ENCODE results near the gene EMD.

EMD gene

DNA sequence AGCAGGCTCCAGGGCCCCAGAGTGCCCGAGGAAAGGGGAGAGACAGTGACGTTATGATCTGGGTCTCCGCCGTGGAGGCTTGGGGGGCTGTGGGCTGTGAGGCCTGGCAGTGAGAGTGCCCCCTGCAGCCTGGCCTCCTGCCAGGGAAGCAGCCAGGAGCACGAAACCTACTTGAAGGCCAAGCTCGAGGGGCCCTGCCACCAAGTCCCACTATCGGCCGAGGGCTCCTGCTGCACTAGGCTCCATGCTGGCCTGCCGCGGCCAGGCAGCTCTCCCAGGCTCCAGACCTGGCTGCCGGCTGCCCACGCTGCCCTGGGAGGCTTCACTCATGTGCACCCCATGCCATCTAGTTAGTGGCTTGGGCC is 23.3 kb upstream of the EMD start:
- no peak for DNase-seq

DNA sequence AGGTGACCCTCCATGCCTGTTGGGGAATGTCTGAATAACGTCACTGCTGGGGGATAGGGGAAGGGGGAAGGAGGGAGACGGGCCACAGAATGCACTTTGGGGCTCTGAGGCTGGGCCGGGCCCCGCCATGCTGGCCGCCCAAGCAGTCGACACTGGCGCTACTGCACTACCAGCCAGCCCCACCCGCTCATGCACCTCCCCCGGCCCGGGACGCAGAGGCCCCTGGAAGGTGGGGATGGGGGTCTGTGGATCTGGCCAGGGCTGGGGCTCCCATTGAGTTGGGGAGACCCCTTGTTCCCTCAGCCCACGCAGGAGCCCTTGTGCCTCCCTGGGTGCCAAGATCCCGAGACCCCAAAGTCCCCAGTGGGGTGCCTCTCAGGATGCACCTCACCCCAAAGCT is 22.5 kb upstream of the EMD start:
- no peak for DNase-seq

DNA sequence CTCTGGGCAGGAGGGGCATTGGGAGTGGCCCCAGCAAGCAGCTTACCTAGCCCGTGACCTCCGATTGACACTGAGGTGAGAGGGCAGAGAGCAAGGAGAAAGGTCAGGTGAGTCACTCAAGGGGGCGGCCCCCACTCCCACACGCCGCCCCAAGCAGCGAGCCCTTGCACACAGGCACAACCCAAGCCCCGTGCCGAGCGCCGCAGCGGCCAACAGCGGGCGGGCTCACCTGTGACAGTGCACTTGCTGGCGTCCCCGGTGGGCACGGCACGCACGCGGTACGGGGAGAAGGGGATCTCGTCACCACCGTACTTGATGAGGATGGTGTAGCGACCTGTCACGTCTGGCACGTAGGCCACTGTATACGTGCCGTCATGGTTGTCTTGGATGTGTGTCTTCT is 21.9 kb upstream of the EMD start:
- no peak for DNase-seq

DNA sequence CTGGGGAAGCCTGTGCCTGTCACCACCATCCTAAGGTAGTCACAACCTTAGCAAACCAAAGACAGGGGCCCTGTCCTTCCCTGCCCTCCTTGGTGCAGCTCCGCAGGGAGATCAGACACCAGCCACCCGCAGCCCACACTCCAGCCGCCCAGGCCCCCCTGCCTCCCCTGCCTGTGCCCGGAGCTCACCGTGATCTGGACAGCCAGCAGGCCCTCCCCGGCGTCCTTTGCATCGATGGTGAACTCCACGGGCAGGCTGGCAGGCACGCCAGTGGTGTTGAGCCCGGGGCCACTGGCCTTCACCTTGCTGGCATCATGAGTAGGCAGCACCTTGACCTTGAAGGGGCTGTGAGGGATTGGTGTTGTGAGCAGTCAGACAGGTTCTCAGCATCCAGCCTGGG is 21.1 kb upstream of the EMD start:
- DNase-seq, result no peak

DNA sequence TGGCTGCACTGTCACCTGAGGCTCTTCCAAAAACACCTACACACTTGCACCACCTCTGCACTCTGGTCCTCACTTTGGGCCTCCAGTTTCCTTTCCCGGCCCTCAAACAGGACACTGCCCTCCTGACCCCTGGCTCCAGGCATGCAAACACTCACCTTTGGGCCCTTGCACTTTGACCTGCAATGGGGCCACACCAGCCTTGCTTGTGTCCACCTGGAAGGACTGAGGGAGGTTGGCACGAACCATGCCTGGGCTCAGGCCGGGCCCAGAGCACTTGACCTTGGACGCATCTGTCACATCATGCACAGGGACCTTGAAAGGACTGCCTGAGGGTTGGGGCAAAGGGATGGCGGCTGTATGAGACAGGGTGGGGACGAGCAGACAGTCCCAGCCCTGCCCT is 20.3 kb upstream of the EMD start:
- no peak for DNase-seq

DNA sequence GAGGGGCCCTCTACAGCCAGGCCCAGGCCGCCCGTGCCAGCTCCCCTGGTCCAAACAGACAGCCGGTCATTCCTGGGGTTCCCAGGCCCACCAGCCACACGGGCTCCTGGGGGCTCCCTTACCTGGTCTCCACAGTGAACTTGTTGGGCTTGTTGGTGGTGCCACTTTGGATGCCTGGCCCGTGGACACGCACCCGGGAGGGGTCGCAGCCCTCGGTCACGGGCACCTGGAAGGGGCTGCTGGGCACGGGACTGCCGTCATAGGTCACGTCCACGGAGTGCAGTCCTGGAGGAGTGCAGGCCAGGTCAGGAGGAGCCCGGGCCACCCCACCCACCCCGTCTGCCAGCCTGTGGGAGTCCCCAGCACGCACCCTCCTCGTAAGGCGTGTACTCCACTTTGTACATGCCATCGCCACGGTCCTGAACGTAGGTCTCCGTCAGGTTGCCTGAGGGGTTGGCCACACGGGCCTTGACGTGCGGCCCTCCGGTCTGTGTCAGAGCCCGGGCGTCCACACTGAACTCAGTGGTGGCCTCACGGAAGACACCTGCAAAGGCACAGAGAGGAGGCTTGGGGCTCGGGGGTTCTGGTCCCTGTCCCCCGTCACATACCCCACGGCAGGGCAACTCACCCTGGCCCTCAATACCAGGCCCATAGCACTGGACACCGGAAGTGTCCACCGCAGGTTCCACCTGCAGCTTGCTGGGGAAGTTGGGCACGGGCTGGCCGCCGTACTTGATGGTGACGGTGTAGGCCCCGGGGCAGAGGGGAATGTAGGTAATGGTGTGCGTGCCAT is 19.5 kb upstream of the EMD start:
- DNase-seq, result no peak

DNA sequence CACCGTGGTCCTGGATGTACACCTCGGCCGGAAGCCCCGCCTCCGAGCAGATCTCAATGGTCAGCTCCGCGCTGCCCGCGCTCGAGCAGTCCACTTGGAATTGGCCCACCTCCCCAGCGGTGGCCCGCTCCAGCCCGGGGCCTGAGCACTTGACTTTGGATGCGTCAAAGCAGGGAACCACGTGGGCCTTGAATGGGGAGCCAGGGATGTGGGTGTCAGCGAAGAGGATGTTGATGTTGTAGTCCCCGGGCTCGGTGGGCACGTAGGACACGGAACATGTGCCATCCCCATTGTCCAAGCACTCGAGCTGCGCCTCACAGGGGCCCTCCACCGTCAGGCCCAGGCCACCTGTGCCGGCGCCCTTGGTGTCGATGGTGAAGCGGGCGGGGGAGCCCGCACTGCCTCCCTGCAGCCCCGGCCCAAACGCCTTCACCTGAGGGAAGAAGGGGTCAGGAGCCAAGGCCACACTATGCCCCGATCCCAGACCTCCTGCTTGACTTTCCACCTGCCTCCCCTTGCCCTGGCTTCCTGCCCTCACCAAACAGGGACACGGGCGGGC is 18.9 kb upstream of the EMD start:
- no peak for DNase-seq

DNA sequence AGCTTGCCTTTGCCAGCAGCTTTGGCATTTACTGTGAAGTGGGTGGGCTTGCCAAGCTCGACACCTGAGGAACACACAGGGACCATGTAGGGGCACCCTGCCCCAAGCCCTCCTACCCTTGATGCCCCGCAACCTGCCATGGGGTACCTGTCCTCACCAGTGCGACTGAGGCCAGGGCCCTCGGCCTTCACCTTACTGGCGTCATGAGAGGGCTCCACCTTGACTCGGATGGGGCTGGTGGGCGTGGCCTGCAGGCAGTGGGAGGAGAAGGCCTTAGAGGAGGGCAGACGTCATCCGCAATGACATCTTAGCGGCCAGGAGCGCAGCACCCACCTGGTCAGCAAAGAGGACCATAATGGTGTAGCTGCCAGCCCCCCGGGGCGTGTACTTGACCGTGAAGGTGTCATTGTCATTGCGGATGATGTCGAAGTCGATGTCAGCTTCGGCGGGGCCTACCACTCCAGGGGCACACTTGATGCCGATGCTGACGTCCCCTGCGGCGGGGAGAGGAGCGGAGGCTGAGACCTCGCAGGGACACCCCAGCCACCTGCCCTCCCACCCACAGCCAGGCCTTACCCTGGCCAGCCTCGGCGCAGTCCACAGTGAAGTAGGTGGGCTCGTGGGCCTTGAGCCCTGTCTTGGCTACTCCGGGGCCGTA is 16.9 kb upstream of the EMD start:
- no peak for DNase-seq

DNA sequence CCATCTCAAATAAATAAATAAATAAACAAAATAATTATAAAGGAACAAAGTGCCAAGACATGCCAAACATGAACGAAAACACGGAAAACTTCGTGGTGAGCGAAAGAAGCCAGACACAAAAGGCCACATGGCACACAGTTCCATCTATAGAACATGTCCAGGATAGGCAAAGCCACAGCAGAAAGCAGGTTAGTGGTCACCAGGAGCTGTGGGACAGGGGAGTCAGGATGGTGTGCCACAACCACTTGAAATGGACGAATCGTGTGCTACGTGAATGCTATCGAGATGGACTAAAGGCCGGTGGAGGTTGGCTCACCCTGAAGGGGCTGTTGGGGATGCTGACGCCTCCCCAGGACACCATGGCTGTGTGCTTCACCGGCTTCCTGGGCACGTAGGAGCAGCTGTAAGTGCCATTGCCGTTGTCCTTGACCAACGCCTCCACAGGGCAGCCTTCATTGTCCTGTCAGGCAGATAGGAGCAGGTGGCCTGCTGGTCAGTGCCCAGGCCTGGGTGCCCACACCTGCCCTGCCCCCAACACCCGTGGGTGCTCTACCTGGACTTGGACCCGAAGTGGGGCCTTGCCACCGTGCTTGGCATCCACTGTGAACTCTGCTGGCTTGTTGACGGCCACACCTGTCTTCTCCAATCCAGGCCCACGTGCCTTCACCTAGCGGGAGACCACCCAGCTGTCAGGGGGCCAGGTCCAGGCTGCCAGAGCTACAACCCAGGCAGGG is 15.2 kb upstream of the EMD start:
- DNase-seq, result no peak

DNA sequence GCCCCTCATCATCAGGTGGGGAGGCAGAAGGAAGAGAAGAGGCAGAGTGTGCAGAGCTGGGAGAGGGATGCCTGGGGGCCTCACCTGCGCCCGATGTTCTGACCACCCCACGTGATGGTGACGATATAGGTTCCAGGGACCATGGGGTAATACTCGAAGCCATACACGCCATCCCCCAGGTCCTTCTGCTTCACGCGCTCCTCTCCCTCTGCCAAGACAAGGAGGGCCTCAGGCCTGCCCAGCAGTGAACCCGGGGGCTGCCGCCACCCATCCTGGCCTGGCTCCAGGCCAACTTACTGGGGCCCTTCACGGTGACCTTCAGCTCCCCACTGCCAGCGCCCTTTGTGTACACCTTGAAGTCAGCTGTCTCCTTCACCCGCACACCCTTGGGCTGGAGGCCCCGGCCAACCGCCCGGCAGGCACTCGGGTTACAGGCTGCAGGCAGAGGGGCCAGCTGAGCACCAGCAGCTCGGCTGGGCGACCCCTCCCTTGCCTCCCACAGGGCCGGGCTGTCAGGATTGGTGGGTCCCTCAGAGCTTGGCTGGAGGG is 14.0 kb upstream of the EMD start:
- no peak for DNase-seq

DNA sequence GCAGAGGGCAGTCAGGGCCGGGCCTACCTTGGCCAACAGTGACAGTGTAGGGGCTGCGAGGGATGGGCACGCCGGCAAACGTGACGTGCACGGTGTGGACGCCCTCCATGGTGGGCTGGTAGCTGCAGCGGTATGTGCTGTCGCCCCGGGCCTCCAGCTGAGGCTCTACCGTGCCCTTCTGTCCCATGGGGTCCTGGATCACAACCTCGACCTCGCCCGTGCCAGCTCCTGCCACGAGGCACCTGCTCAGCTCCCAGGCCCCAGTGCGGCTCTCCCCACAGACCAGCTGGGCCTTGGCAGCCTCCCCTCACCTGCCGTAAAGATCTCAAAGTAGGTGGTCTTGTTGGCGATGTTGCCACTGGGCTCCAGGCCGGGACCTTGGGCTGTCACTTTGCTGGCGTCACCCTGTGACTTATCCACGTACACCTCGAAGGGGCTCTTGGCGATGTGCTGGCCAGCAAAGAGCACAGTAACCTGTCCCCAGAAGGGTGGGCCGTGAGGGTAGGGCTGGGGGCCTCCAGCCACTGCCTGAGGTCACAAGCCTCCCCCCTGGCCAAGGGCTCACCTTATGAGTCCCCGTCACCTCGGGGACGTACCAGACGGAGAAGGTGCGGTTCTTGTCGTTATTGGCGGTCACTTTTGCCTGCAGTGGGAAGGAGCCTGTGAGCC is 13.0 kb upstream of the EMD start:
- DNase-seq, result no peak

DNA sequence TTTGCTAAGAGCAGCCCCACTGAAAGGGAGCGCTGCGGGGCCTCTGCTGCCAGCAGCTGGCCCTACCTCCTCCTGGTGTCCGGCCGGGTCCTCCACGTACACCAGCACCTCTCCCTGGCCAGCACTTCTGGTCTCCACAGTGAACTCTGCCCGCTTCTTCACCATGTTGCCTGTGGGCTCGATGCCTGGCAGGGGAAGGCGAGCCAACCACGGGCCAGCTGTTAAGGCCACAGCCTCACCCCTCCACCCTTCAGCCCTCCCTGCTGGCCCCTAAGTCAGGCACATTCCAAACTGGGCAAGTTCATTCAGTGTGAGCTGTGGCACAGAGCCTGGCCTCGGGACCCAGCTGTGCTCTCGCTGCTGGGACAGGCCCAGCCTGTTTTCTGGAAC is 12.4 kb upstream of the EMD start:
- DNase-seq, result no peak

DNA sequence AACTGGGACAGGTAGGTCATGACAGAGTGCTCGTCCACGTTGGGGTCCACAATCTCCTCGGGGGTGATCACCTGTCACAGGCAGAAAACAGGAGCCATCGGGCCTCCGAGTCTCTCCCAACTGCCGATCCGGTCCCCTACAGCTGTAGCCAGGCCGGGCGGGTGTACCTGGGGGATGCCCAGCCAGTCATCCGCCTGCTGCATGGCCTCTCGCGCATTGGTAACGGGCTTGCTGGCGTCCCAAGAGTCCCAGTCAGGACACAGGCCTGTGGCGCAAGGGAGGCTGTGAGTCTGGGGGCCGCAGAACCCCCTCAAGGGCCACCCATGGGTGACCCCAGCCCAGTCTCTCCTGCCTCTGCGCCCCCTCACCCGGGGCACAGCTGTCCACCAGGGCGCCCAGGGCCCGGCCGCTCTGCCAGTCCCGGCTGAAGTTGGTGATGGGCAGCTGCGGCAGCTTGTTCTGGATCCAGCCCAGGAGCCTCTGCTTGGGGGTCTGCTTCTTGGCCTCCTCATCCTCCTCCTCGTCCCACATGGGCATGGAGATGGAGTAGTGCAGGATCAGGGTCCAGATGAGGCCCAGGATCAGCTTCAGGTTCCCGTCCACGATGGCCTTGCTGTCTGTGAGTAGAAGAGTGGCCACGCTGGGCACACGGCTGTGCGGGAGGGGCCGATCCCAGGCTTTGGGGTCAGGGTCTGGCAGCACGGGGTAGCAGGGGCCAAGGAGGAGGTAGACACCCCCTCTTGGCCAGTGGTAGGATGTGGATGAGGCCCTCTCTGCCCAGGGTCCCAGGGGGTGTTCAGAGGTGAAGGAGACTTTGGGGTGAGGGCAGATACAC is 11.4 kb upstream of the EMD start:
- no peak for DNase-seq

DNA sequence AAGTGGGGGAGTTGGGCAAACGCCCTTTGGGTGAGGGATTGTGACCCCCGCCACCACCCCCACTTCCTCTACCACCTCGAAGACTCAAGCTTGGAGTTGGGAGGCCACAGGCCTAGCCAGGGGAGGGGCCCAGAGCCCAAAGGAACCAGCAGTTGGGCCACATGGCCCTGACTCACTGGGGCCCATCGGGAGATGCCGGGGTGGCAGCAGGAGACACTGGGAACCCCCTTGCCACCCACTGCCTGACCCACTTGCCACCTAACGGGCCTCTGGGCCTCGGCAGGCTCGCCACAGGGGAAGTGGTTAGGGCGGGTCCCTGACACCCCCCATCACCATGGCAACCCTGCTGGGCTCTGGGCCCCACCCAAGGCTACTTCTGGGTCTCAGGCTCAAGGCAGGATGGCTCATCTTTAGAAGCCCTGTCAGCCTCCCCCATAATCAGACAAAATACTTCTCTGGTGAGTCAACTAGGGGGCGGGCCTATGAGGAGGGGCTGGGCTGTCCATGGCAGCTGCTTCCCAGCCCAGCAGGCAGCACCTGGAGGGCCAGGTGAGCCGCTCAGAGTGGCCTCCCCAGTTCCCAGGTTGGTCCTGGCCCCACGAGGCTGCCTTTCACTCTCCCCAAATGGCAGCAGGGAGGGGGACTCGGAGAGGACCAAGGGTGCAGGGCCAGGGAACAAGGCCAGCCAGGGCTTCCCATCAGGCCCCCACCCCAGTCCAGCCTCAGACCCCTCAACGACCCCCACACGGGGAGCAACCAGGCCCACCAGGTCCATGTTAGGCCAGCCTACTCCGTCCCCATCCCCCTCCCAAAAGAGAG is 10.3 kb upstream of the EMD start:
- peak; percentile 97 for DNase-seq

DNA sequence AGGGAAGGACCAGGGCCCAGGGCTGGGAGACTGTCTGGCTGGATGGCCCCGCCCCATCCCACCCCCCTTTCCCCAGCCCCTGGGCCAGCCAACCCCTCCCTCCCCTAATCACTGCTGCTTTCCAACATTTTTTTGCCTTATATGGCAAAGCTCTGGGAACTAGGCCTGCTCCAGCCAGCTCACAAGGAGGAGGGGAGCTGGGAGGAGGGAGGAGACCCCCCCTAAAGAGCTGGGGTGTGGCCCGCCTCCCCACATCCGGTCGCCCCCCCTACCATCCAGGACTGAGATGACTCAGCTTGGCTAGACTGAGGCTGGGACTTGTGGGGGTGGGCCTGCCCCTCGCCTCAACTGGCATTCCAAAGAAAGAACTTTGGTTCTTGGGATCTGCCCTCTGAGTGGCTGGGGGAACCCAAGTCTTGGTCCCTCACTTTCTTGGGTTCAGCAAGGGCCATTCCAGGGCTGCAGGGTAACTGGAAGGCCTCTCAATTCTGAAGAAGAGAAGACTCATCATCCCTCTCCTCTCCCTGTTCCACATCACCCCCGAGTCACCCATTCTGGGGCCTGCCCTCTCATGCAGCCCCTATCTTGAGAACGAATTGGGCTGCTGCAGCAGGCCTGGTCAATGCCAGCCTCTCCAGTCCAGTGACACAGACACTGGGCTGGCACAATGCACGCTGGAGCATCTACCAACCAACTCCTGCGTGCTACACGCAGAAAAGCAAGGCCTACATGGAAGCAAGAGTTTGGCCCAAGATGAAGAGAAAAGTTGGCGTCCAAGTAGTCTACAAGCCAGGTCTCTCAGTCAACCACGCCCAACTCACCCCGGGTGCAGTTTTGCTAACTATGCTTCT is 9.4 kb upstream of the EMD start:
- DNase-seq, result peak; percentile 79

DNA sequence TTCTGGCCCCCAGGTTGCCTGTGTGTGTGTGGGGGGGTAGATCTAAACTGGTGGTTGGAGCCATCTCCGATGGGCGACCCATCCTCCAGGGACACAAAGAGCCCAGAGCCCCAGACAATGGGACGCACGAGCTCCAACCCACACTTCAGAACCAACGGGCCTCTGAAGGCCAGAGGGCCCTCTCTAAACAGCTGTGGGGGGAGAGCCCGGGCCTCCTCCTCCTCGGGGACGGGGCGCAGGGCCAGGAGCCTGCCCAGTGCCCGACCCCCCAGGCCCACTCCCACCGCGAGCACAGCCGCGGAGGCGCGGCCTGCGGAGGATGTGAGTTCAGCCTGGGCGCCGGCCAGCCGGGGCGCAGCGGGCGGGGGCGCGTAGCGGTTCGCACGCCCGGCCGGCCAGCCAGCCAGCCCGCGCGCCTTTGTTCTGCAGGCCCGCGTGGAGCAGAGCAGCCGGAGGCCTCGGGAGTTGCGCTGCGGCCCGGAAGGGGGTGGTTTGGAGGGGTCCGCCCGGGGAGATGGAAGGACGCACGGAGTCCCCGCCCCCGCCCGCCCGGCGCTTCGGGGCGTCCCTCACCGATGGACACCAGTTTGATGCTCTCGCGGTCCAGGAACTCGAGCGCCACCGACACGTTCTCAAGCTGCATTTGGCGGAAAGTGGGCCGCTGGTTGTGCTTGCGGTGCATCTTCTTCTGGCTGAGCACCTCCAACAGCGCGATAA is 8.6 kb upstream of the EMD start:
- no peak for DNase-seq

DNA sequence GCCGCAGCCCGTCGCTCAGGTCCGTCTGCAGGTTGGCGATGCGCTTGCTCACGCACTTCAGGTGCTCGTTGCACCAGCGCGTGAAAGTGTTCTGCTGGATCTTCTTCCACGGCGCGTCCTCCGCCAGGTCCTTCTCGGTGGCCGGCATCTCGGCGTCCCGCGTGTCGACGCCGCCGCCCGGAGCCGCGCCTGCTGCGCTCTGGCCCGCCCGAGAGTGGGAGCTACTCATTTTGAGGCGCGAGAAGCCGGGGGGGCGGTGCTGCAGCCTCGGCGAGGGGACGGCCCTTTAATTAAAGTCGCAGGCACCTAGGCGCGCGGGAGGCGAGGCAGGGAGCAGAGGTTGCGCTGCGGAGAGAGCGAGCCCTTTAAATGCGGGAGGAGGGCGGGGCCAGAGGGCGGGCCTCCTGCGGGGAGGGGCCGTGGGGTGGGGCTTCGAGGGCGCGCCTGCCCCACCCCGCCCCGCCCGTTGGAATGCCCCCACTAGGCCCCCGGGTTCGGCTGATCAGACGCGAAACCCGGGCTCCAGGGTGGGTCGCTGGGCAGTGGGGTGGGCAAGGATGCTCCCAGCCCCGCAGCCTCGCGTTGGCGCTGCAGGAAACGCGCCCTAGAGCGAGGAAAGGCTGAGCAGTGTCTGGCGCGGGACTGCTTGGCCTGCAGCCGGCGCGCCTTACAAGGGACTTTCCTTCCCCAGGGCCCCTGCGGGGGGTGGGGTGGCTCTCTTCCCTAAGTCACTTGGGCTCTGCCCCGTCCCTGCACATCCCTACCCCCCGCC is 7.9 kb upstream of the EMD start:
- peak; percentile 94 for DNase-seq

DNA sequence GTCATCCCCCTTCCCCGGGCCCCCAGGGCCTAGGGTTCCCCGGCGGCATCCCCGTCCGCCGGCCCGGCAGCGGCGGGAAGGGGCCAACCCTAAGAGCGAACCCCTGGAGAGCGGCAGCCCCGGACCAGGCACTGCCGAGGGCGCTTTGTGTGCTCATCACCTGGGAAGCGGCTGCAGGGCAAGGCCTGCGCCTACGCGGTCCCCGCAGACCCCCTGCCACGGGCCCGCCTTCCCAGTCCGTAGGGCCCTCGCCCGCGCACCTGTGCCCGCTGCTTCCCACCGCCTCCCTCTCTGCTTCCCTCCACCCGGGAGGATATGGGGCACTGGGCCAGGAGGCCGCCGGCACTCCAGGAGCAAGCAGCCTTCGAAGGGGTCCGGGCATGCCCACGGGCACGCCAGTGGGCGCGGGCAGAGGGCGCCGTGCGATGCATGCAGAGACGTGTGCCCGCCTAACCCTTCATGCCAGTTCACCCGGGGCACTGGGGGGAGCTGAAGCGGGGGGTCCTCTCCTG is 7.2 kb upstream of the EMD start:
- no peak for DNase-seq
